SK-N-MC (cell line): Measurements from ENCODE around the gene ALDH1A2.

Experiments used
- DNase-seq: peaks from one replicate; pipeline ENCODE4 v3.0.0-alpha.2; 2011; ENCODE audit warnings: low read depth, low spot score
- H3K27ac ChIP-seq: fragments of 200-600 bp; sonication (generic); 2 replicates; pipeline ENCODE4 v1.5.1; 2016; ENCODE audit warnings: mixed run types
- H3K36me3 ChIP-seq: fragments of 200-600 bp; sonication (generic); 2 replicates; pipeline ENCODE4 v1.6.1; 2017; ENCODE audit warnings: antibody characterized with exemption, low read length, mixed read lengths; ENCODE audit not compliant: insufficient read depth
- H3K4me3 ChIP-seq: fragments of 200-600 bp; sonication (generic); 2 replicates; pipeline ENCODE4 v1.5.1; 2016
- H3K9ac ChIP-seq: fragments of 200-600 bp; sonication (generic); 2 replicates; pipeline ENCODE4 v1.8.0; 2017; ENCODE audit warnings: mixed run types, mixed read lengths; ENCODE audit not compliant: insufficient read length
- H3K9me3 ChIP-seq: fragments of 200-600 bp; sonication (generic); 2 replicates; pipeline ENCODE4 v1.6.1; 2017; ENCODE audit warnings: low read depth, mild to moderate bottlenecking, antibody characterized with exemption, low read length, moderate library complexity, mixed read lengths
- EZH2 ChIP-seq: fragments of 200-600 bp; sonication (generic); IDR thresholded peaks from one replicate; pipeline ENCODE4 v1.6.1; 2017; ENCODE audit warnings: antibody characterized with exemption
- FOXP2 ChIP-seq: optimal IDR thresholded peaks from 2 replicates; pipeline ENCODE3; 2011; ENCODE audit warnings: mild to moderate bottlenecking, moderate library complexity; ENCODE audit not compliant: insufficient read depth; ENCODE audit errors: extremely low read length, control extremely low read depth
- POLR2AphosphoS5 ChIP-seq: IDR thresholded peaks from 2 replicates; pipeline ENCODE4 v1.6.1; 2012; ENCODE audit warnings: mild to moderate bottlenecking, low read depth, low read length, borderline replicate concordance

The ALDH1A2 gene

DNA sequence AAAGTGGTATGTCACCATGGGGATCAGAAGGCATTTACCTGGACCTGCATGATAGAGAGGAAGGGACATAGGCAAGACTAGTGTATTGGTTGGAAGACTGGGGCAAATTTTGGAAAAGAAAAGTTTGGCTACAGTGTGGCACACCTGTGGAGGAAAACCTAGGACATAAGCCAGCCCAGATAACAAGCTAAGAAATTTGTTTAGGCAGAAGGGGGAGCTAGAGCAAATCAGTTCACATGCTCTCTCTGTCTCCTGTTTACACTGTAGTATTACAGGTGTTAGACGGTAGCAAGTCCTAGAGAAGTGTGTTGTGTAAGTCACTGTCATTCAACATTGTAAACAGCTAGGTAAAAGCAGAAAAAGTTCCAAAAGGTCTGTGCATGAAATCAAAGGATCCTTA lies 11.9 kb upstream of the ALDH1A2 start:
- Histone ChIP-seq H3K9me3 (no peaks in the 10 kb centered on the region), H3K27ac (no peak overlapping the region), H3K36me3 (no peaks in the 10 kb centered on the region), H3K9ac (no peak overlapping the region), H3K4me3 (no peak overlapping the region)
- DNase-seq: no peak
- TF ChIP-seq EZH2: no peak
- no peak for TF ChIP-seq POLR2AphosphoS5
- no peak for TF ChIP-seq FOXP2

GRCh38 chr15:58074452-58074851 lies 8.9 kb upstream of the ALDH1A2 start:
- Histone ChIP-seq H3K27ac (no peak overlapping the region), H3K9me3 (no peaks in the 10 kb centered on the region), H3K36me3 (no peaks in the 10 kb centered on the region), H3K9ac (no peak overlapping the region), H3K4me3 (no peak overlapping the region)
- TF ChIP-seq POLR2AphosphoS5 (no peak), FOXP2 (no peak), EZH2 (no peak)
- DNase-seq: no peak

DNA sequence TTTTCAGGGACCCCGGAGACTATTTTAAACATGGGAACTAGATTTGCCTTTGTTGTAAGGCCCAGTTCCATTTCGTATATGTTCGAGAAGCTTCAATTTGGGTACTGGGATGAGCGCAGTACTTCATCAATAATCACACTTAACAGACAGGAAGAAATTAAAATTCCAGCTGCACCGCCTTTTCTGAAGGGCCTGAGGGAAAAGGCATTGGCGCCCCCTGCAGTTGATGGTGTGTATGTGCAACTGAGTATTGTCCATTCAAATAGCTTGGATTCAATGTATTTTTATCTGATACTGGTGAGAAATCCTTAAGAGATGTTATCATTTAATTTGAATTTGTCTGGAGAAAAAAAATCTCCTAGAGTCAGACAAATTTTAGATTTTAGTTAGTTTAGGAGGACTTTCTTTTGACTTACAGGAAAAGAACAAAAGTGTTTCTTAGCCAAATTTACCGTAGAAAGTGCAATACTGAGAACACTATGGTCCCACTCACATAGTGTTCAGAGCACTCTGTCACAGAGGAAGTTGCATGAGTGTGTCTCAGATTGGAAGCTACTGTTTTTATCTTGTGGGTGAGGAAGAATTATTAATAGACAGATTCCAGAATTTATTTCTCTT lies 5.4 kb upstream of the ALDH1A2 start:
- peak; percentile 22 for DNase-seq

DNA sequence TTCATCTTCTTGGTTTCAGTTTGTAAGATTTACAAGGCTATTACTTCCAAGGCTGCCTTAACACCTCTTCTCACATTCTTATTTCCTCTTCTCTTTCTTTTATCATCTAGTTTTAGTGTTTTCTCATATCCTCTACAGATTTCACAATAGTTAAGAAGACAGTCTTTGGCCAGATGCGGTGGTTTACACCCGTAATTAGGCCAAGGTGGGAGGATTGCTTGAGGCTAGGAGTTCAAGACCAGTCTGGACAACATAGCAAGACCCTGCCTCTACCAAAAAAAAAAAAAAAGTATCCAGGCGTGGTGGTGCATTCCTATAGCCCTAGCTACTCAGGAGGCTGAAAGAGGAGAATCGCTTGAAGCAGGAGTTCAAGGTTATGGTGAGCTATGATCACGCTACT lies 3.5 kb upstream of the ALDH1A2 start:
- DNase-seq: no peak
- TF ChIP-seq EZH2: no peak
- TF ChIP-seq FOXP2: no peak
- TF ChIP-seq POLR2AphosphoS5: no peak
- H3K9ac ChIP-seq: no peak overlapping the region
- no peak overlapping the region for H3K27ac ChIP-seq
- H3K36me3 ChIP-seq: no peaks in the 10 kb centered on the region
- no peak overlapping the region for H3K4me3 ChIP-seq
- H3K9me3 ChIP-seq: no peaks in the 10 kb centered on the region

More for the DNA sequence above, 5.4 kb upstream of the ALDH1A2 start:
- H3K27ac ChIP-seq: no peak overlapping the region
- H3K36me3 ChIP-seq: no peaks in the 10 kb centered on the region
- no peak overlapping the region for H3K9ac ChIP-seq
- no peak overlapping the region for H3K4me3 ChIP-seq
- TF ChIP-seq FOXP2 (no peak), POLR2AphosphoS5 (no peak), EZH2 (no peak)
- no peaks in the 10 kb centered on the region for H3K9me3 ChIP-seq

- H3K27ac ChIP-seq: no peak overlapping the region
- TF ChIP-seq FOXP2 (no peak), EZH2 (no peak), POLR2AphosphoS5 (no peak)
- H3K9ac ChIP-seq: no peak overlapping the region
- no peak overlapping the region for H3K4me3 ChIP-seq
- no peak for DNase-seq
- no peaks in the 10 kb centered on the region for H3K9me3 ChIP-seq
- no peaks in the 10 kb centered on the region for H3K36me3 ChIP-seq
Measured at GRCh38 chr15:58066042-58066867, 744 bp upstream of the ALDH1A2 start.

GRCh38 chr15:58064980-58065444 lies 499 bp downstream of the ALDH1A2 start:
- no peak overlapping the region for H3K4me3 ChIP-seq
- no peak overlapping the region for H3K9ac ChIP-seq

DNA sequence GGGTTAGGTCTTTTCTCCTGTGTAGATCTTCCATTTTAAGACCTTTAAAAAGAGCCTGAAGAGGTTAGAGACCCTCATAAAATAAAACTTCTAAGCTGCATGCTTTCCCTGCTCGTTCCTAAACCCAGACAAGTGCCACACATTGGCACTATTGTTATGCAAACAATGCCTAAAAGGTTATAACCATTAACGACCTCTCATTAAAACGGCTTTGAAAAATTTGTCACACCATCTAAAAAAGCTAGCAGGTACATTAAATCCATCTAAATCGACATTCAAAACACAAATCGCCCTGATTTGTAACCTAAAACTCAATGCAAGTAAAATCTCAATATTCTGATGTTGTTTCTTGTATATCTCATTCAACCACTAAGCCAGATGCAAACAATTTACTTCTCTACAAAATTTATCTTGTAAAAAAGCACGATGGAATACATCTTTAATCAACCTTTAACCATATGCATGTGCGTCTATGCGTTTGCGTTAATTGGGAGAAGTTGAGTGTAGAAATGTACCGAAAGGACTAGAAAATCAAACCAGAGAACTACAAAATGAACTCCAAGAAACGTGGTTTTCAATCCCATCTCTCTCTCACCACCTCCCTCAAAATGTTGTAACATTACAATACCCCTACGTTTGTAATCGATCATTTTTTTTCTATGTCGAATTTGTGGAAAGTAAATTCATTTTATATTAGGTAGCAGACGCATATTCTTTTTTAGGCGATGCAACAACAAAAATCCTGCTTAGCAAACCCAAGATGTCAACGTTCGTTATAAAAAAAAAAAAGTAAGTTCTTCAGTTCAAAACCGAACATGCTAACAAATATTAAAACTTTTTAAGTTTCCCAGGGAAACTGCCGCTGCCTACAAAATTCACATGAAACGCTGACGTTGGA lies 1.2 kb downstream of the ALDH1A2 start:
- DNase-seq: no peak
- TF ChIP-seq POLR2AphosphoS5: no peak
- peak; percentile 7 for TF ChIP-seq EZH2
- H3K36me3 ChIP-seq: no peaks in the 10 kb centered on the region
- no peaks in the 10 kb centered on the region for H3K9me3 ChIP-seq
- no peak overlapping the region for H3K9ac ChIP-seq
- H3K27ac ChIP-seq: no peak overlapping the region
- H3K4me3 ChIP-seq: no peak overlapping the region

More at GRCh38 chr15:58064980-58065444, 499 bp downstream of the ALDH1A2 start:
- Histone ChIP-seq H3K36me3 (no peaks in the 10 kb centered on the region), H3K27ac (no peak overlapping the region), H3K9me3 (no peaks in the 10 kb centered on the region)
- TF ChIP-seq POLR2AphosphoS5 (no peak), EZH2 (no peak), FOXP2 (no peak)
- DNase-seq: no peak

- TF ChIP-seq EZH2 (no peak), POLR2AphosphoS5 (no peak), FOXP2 (no peak)
- DNase-seq: no peak
- Histone ChIP-seq H3K9ac (no peak overlapping the region), H3K27ac (no peak overlapping the region), H3K4me3 (no peak overlapping the region), H3K9me3 (no peaks in the 10 kb centered on the region), H3K36me3 (no peaks in the 10 kb centered on the region)
Measured at GRCh38 chr15:58063614-58064013, 1.9 kb downstream of the ALDH1A2 start.
